Thyroid gland (tissue), 4 donors: ENCODE data around the gene NR3C2. TPM values are rescaled to one million over a fixed set of nuclear protein-coding genes. Genes with fewer than 3 reads are reported as not detected.
A peak's percentile ranks its signal among the peaks of the same experiment; 100 is the strongest.

Source experiments
- DNase-seq, 2 donors: peaks; one replicate each; pipeline ENCODE4 v3.0.0-alpha.2; 2019
- H3K27ac ChIP-seq, 3 donors: fragments of 200-600 bp; sonication (generic); 1 replicate in 2 of 3; 2 replicates in 1 of 3; pipeline ENCODE4 v1.5.1; 2016 to 2019; ENCODE audit warnings: mild to moderate bottlenecking in 1 of 3, moderate library complexity in 1 of 3
- H3K27me3 ChIP-seq: fragments of 200-600 bp; sonication (generic); one replicate; pipeline ENCODE4 v1.5.1; 2019
- H3K36me3 ChIP-seq, 2 donors: fragments of 200-600 bp; sonication (generic); one replicate each; pipeline ENCODE4 v1.5.1; 2016 to 2019
- H3K4me1 ChIP-seq, 2 donors: fragments of 200-600 bp; sonication (generic); one replicate each; pipeline ENCODE4 v1.5.1; 2017 to 2019
- H3K4me3 ChIP-seq, 3 donors: fragments of 200-600 bp; sonication (generic); replicated peaks in 1 of 3; 1 replicate in 2 of 3; 2 replicates in 1 of 3; pipeline ENCODE4 v1.5.1; 2016; ENCODE audit warnings: mild to moderate bottlenecking in 1 of 3
- H3K9me3 ChIP-seq: fragments of 200-600 bp; sonication (generic); one replicate; pipeline ENCODE4 v1.5.1; 2017
- CTCF ChIP-seq, 6 experiments: fragments of 200-600 bp in 3 of 6; fragments of 450-650 bp in 3 of 6; sonication (generic) in 3 of 6; IDR thresholded peaks; one replicate each; pipeline ENCODE4 v1.5.1; 2016 to 2019; ENCODE audit warnings: antibody characterized with exemption in 6 of 6, mild to moderate bottlenecking in 2 of 6, inconsistent platforms in 1 of 6, moderate library complexity in 1 of 6
- POLR2A ChIP-seq, 2 donors: fragments of 450-650 bp; IDR thresholded peaks; one replicate each; pipeline ENCODE4 v1.6.1; 2017; ENCODE audit warnings: antibody characterized with exemption in 2 of 2, mild to moderate bottlenecking in 2 of 2, moderate library complexity in 1 of 2
- WGBS, 2 donors: methylation state at CpG; one replicate each; pipeline ENCODE4 v1.1.5; 2017; 5-methylcytosine and 5-hydroxymethylcytosine counted together
- intact Hi-C: fragments of 100-400 bp; cut with DNase I; formaldehyde crosslinking; loops from one replicate; pipeline ENCODE4 v1.15.1; 2023
- total RNA-seq, 4 donors: library from RNA; depleted of rRNA; stranded (reverse); fragments of >200 nt; gene quantifications; one replicate each; pipeline ENCODE4 v1.2.3, GENCODE V29; 2016

Gene NR3C2
- total RNA-seq, 4 donors from 2014 or later = 51.6 to 161 (median 72.3) TPM

DNA sequence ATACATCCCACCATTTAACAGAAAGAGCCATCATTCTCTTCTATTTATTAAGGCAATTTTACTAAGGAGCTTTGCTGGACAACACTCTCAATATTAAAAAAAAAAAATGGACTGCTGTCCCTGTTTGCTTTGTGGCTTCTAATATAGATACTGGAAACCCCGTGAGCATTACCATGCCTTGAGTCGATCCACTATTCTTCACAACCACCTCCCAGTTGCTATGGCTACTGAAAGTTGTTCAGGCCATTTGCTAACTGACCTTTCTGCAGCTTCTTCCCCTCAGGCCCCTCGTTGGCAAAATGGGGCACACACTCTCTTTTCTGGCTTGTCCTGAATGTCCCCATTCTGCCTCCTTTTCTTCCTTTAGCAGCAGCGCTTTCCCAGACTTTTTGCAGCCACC lies 340.4 kb downstream of the NR3C2 start:
- no peak for DNase-seq
- Histone ChIP-seq H3K9me3 (no peaks in the 10 kb centered on the region), H3K36me3 (peaks cover 0 to 8% of the 10 kb centered on the region in 2 donors), H3K27ac (no peak overlapping the region), H3K27me3 (no peaks in the 10 kb centered on the region), H3K4me1 (no peaks in the 10 kb centered on the region), H3K4me3 (no peak overlapping the region)
- intact Hi-C loops = no loop called here
- no peak for TF ChIP-seq POLR2A (IDR thresholded peaks at IDR 0.05)
- TF ChIP-seq CTCF (IDR thresholded peaks at IDR 0.05) = no peak
- 68 to 83% methylated on average over 4 of the region's 4 CpGs for WGBS, 2 donors

- no peak for DNase-seq
- 80 to 94% methylated on average over 3 of the region's 3 CpGs for WGBS, 2 donors
Observed at GRCh38 chr4:148101235-148101634, 341.0 kb downstream of the NR3C2 start.

GRCh38 chr4:148097801-148098200 lies 344.4 kb downstream of the NR3C2 start:
- no peaks in the 10 kb centered on the region for H3K9me3 ChIP-seq
- intact Hi-C loops = no loop called here
- peaks cover 21% of the 10 kb centered on the region in 2 donors for H3K4me1 ChIP-seq
- no peak overlapping the region for H3K4me3 ChIP-seq
- no peak overlapping the region for H3K27ac ChIP-seq
- no peaks in the 10 kb centered on the region for H3K36me3 ChIP-seq
- no peak for DNase-seq
- TF ChIP-seq CTCF (IDR thresholded peaks at IDR 0.05) = no peak
- TF ChIP-seq POLR2A (IDR thresholded peaks at IDR 0.05) = no peak
- H3K27me3 ChIP-seq = no peaks in the 10 kb centered on the region
- WGBS, 2 donors = 94 to 95% methylated on average over 5 of the region's 5 CpGs

More at GRCh38 chr4:148101235-148101634, 341.0 kb downstream of the NR3C2 start:
- Histone ChIP-seq H3K4me1 (peaks cover 0 to 1% of the 10 kb centered on the region in 2 donors), H3K36me3 (peaks cover 0 to 8% of the 10 kb centered on the region in 2 donors), H3K27ac (no peak overlapping the region), H3K4me3 (no peak overlapping the region), H3K27me3 (no peaks in the 10 kb centered on the region), H3K9me3 (no peaks in the 10 kb centered on the region)
- TF ChIP-seq POLR2A (IDR thresholded peaks at IDR 0.05) (no peak), CTCF (IDR thresholded peaks at IDR 0.05) (no peak)
- intact Hi-C loops = no loop called here

DNA sequence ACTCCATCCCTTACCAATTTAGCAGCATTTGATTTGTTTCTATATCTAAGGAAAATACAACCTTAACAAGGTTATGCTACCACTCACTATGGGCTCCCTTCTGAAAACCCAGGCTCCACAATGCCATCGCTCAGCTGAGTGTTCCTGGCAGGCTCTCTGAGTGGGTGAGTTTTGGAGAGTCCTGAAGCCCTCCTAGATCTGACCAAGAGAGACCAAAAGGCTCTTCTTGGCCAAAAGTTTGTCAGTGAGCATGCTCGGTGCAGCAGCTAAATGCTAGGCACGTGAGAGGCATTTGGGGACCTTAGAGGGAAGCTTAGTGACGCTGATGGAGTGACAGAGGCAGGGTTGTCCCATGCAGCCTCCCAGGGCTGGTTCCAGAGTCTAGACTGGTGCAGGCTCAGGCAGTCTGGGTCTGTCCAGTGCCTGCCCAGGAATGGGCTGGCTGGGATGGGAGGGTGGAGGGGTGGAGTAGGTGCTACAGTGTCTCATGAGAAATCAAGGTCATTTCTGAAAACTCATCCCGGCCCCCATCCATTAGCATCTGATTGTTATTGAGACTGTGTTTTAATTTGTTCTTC lies 346.8 kb downstream of the NR3C2 start:
- no peaks in the 10 kb centered on the region for H3K9me3 ChIP-seq
- no peak for TF ChIP-seq CTCF (IDR thresholded peaks at IDR 0.05)
- TF ChIP-seq POLR2A (IDR thresholded peaks at IDR 0.05) = peak in 1 of 2 donors; percentile 46
- peak overlapping the region; percentile 55 to 82 (median 62) for H3K27ac ChIP-seq
- 48 to 56% methylated on average over 5 of the region's 5 CpGs for WGBS, 2 donors
- no peak overlapping the region for H3K4me3 ChIP-seq
- DNase-seq = peak; percentile 91 to 94
- peaks cover 21% of the 10 kb centered on the region in 2 donors for H3K4me1 ChIP-seq
- no peaks in the 10 kb centered on the region for H3K36me3 ChIP-seq
- intact Hi-C loops = no loop called here
- H3K27me3 ChIP-seq = no peaks in the 10 kb centered on the region

DNA sequence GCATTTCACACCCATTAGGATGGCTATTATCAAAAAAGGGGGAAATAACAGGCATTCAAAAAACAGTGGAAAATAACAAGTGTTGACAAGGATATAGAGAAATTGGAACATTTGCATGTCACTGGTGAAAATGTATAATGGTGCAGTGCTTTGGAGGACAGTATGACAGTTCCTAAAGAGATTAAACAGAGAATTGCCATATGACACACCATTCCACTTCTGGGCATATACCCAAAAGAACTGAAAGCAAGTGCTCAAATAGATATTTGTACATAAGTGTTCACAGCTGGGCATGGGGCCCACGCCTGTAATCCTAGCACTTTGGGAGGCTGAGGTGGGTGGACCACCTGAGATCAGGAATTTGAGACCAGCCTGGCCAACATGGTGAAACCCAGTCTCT lies 348.1 kb downstream of the NR3C2 start:
- H3K27me3 ChIP-seq = no peaks in the 10 kb centered on the region
- H3K36me3 ChIP-seq = no peaks in the 10 kb centered on the region
- DNase-seq = no peak
- no peak for TF ChIP-seq POLR2A (IDR thresholded peaks at IDR 0.05)
- no peak for TF ChIP-seq CTCF (IDR thresholded peaks at IDR 0.05)
- peak overlapping the region in 1 of 3 donors; percentile 51 for H3K27ac ChIP-seq
- intact Hi-C loops = no loop called here
- WGBS, 2 donors = 67 to 85% methylated on average over 1 of the region's 1 CpG
- peaks cover 21% of the 10 kb centered on the region in 2 donors for H3K4me1 ChIP-seq
- H3K4me3 ChIP-seq = no peak overlapping the region
- no peaks in the 10 kb centered on the region for H3K9me3 ChIP-seq
